H9 (cell line): ENCODE results near the gene IGF1R. TPM values are rescaled to one million over a fixed set of nuclear protein-coding genes. Genes with fewer than 3 reads are reported as not detected.

Source experiments
- DNase-seq: peaks from one replicate; pipeline ENCODE4 v3.0.0-alpha.2; 2017
- H2AFZ ChIP-seq: one replicate; pipeline ENCODE4 v1.6.1; 2013; ENCODE audit warnings: mild to moderate bottlenecking, low read length, control low read depth, moderate library complexity
- H2AK5ac ChIP-seq: 2 replicates; pipeline ENCODE4 v1.6.1; 2013; ENCODE audit warnings: low read length, control low read depth, mixed read lengths; ENCODE audit not compliant: insufficient read length
- H2BK120ac ChIP-seq: one replicate; pipeline ENCODE4 v1.6.1; 2013; ENCODE audit warnings: low read depth, mild to moderate bottlenecking, low read length, control low read depth, inconsistent platforms; ENCODE audit not compliant: poor library complexity, severe bottlenecking
- H2BK12ac ChIP-seq: 2 replicates; pipeline ENCODE4 v1.6.1; 2013; ENCODE audit warnings: low read length, control low read depth, mixed read lengths, low read depth; ENCODE audit not compliant: insufficient read length
- H2BK15ac ChIP-seq: 2 replicates; pipeline ENCODE4 v1.6.1; 2013; ENCODE audit warnings: low read depth, low read length, control low read depth
- H2BK20ac ChIP-seq: one replicate; pipeline ENCODE4 v1.6.1; 2013; ENCODE audit warnings: low read depth, mild to moderate bottlenecking, low read length, control low read depth, inconsistent platforms; ENCODE audit not compliant: poor library complexity, severe bottlenecking
- H2BK5ac ChIP-seq: 2 replicates; pipeline ENCODE4 v1.6.1; 2013; ENCODE audit warnings: low read length, control low read depth, mixed read lengths; ENCODE audit not compliant: insufficient read length
- H3K14ac ChIP-seq: 2 replicates; pipeline ENCODE4 v1.6.1; 2013; ENCODE audit warnings: low read length, control low read depth; ENCODE audit not compliant: insufficient read depth
- H3K18ac ChIP-seq: 2 replicates; pipeline ENCODE4 v1.6.1; 2013; ENCODE audit warnings: low read depth, mild to moderate bottlenecking, mixed read lengths, low read length, control low read depth; ENCODE audit not compliant: insufficient read length
- H3K23ac ChIP-seq: 2 replicates; pipeline ENCODE4 v1.6.1; 2013; ENCODE audit warnings: low read length, control low read depth, mixed read lengths, low read depth; ENCODE audit not compliant: insufficient read length
- H3K23me2 ChIP-seq: 2 replicates; pipeline ENCODE4 v1.6.1; 2013; ENCODE audit warnings: low read depth, mild to moderate bottlenecking, mixed read lengths, low read length, control low read depth; ENCODE audit not compliant: insufficient read length, poor library complexity, severe bottlenecking
- H3K27ac ChIP-seq: 2 replicates; pipeline ENCODE4 v1.5.1; 2013; ENCODE audit warnings: low read length, control low read depth, mixed read lengths, low read depth; ENCODE audit not compliant: insufficient read length
- H3K27me3 ChIP-seq: 2 replicates; pipeline ENCODE4 v1.6.1; 2013; ENCODE audit warnings: low read length, control low read depth, inconsistent platforms; ENCODE audit not compliant: insufficient read depth
- H3K4ac ChIP-seq: 2 replicates; pipeline ENCODE4 v1.6.1; 2013; ENCODE audit warnings: low read depth, mild to moderate bottlenecking, control low read depth, inconsistent platforms, low read length, moderate library complexity
- H3K4me1 ChIP-seq: 2 replicates; pipeline ENCODE4 v1.6.1; 2013; ENCODE audit warnings: low read length, control low read depth, inconsistent platforms; ENCODE audit not compliant: insufficient read depth
- H3K4me2 ChIP-seq: 2 replicates; pipeline ENCODE4 v1.6.1; 2013; ENCODE audit warnings: low read length, control low read depth, mixed read lengths; ENCODE audit not compliant: insufficient read length, insufficient read depth
- H3K56ac ChIP-seq: 2 replicates; pipeline ENCODE4 v1.6.1; 2013; ENCODE audit warnings: low read depth, mild to moderate bottlenecking, mixed read lengths, low read length, control low read depth; ENCODE audit not compliant: insufficient read length
- H3K79me1 ChIP-seq: 2 replicates; pipeline ENCODE4 v1.6.1; 2013; ENCODE audit warnings: low read depth, mild to moderate bottlenecking, moderate library complexity, low read length, control low read depth, inconsistent platforms; ENCODE audit not compliant: insufficient read depth, poor library complexity, severe bottlenecking
- H3K79me2 ChIP-seq: 2 replicates; pipeline ENCODE4 v1.6.1; 2013; ENCODE audit warnings: low read length, control low read depth, inconsistent platforms; ENCODE audit not compliant: insufficient read depth
- H3K9ac ChIP-seq: 2 replicates; pipeline ENCODE4 v1.6.1; 2013; ENCODE audit warnings: low read length, control low read depth, mixed read lengths; ENCODE audit not compliant: insufficient read length; ENCODE audit errors: extremely low read depth
- H3K9me3 ChIP-seq: one replicate; pipeline ENCODE4 v1.6.1; 2013; ENCODE audit warnings: low read depth, low read length, inconsistent platforms; ENCODE audit not compliant: control insufficient read depth
- H3T11ph ChIP-seq: one replicate; pipeline ENCODE4 v1.6.1; 2013; ENCODE audit warnings: mild to moderate bottlenecking, low read length, control low read depth, inconsistent platforms
- H4K20me1 ChIP-seq: one replicate; pipeline ENCODE4 v1.6.1; 2013; ENCODE audit not compliant: control insufficient read depth, insufficient read length, insufficient read depth
- H4K5ac ChIP-seq: 2 replicates; pipeline ENCODE4 v1.6.1; 2013; ENCODE audit warnings: low read depth, mild to moderate bottlenecking, mixed read lengths, low read length, control low read depth; ENCODE audit not compliant: insufficient read length
- H4K8ac ChIP-seq: replicated peaks from 2 replicates; pipeline ENCODE4 v1.6.1; 2013; ENCODE audit warnings: low read length, control low read depth, mixed read lengths, low read depth; ENCODE audit not compliant: insufficient read length
- H4K91ac ChIP-seq: 2 replicates; pipeline ENCODE4 v1.6.1; 2013; ENCODE audit warnings: low read depth, mild to moderate bottlenecking, moderate library complexity, mixed read lengths, low read length, control low read depth; ENCODE audit not compliant: insufficient read length
- H3K27ac Mint-ChIP-seq, 3 experiments: 2 replicates in 2 of 3; 3 replicates in 1 of 3; pipeline ENCODE4 v1.8.0; 2020 to 2021; ENCODE audit warnings: mixed read lengths in 3 of 3, mild to moderate bottlenecking in 1 of 3, moderate library complexity in 1 of 3
- H3K27me3 Mint-ChIP-seq: 2 replicates; pipeline ENCODE4 v1.8.0; 2021; ENCODE audit warnings: low read depth, mild to moderate bottlenecking, moderate library complexity, mixed read lengths
- H3K36me3 Mint-ChIP-seq, 3 experiments: 2 replicates in 2 of 3; 3 replicates in 1 of 3; pipeline ENCODE4 v1.8.0; 2020 to 2021; ENCODE audit warnings: low read depth in 3 of 3, mixed read lengths in 3 of 3; ENCODE audit not compliant: insufficient read depth in 1 of 3
- H3K4me1 Mint-ChIP-seq, 2 experiments: 2 replicates each; pipeline ENCODE4 v1.8.0; 2020; ENCODE audit warnings: mixed read lengths in 2 of 2
- H3K4me3 Mint-ChIP-seq, 2 experiments: 2 replicates in 1 of 2; 3 replicates in 1 of 2; pipeline ENCODE4 v1.8.0; 2020 to 2021; ENCODE audit warnings: mild to moderate bottlenecking in 2 of 2, mixed read lengths in 2 of 2, moderate library complexity in 1 of 2
- H3K9me3 Mint-ChIP-seq, 2 experiments: 2 replicates in 1 of 2; 3 replicates in 1 of 2; pipeline ENCODE4 v1.8.0; 2020; ENCODE audit warnings: mild to moderate bottlenecking in 2 of 2, mixed read lengths in 2 of 2, moderate library complexity in 1 of 2
- CTCF ChIP-seq: fragments of 200-600 bp; sonication (generic); conservative IDR thresholded peaks from 3 replicates; pipeline ENCODE4 v1.8.0; 2021; ENCODE audit warnings: antibody characterized with exemption, mild to moderate bottlenecking
- WGBS: extraction: QIAGEN DNeasy Blood & Tissue Kit; methylation state at CpG from one replicate; pipeline ENCODE4 v1.1.7; 2013; ENCODE audit warnings: missing lambda C conversion rate, low lambda C conversion rate, mixed read lengths; ENCODE audit not compliant: insufficient read length; ENCODE audit errors: extremely low coverage; 5-methylcytosine and 5-hydroxymethylcytosine counted together
- total RNA-seq: library from RNA; stranded (reverse); gene quantifications from 2 replicates; pipeline ENCODE4 v1.2.1, GENCODE V29; 2021

Gene IGF1R
- total RNA-seq, 1 experiment from 2014 or later, result 70.0 TPM

GRCh38 chr15:98960555-98961050, 312.3 kb downstream of the IGF1R start:
- DNase-seq, result no peak
- H2BK20ac ChIP-seq, result no peak overlapping the region
- no peaks in the 10 kb centered on the region for H3K23me2 ChIP-seq
- no peak for TF ChIP-seq CTCF
- H3T11ph ChIP-seq, result no peak overlapping the region
- H3K9me3 Mint-ChIP-seq, result peaks cover 8 to 10% of the 10 kb centered on the region in 2 experiments
- no peak overlapping the region for H4K8ac ChIP-seq
- H3K4me2 ChIP-seq, result no peak overlapping the region
- no peak overlapping the region for H3K4me3 Mint-ChIP-seq
- H2BK12ac ChIP-seq, result no peak overlapping the region
- no peaks in the 10 kb centered on the region for H3K79me2 ChIP-seq
- H3K27ac Mint-ChIP-seq, result no peak overlapping the region; a peak in 1 of 7 replicates
- no peak overlapping the region for H3K4ac ChIP-seq
- H4K91ac ChIP-seq, result no peak overlapping the region
- no peak overlapping the region for H3K23ac ChIP-seq
- no peaks in the 10 kb centered on the region for H4K20me1 ChIP-seq
- no peaks in the 10 kb centered on the region; the same call in 1 of the 2 replicates for H3K27me3 Mint-ChIP-seq
- H3K9ac ChIP-seq, result no peak overlapping the region
- H3K27ac ChIP-seq, result no peak overlapping the region
- H3K79me1 ChIP-seq, result no peaks in the 10 kb centered on the region
- H3K9me3 ChIP-seq, result peaks cover 13% of the 10 kb centered on the region
- no CpG with 5 or more reads among the region's 21 CpGs for WGBS
- no peak overlapping the region for H3K18ac ChIP-seq
- H2BK5ac ChIP-seq, result no peak overlapping the region
- no peak overlapping the region for H2BK120ac ChIP-seq
- H2BK15ac ChIP-seq, result no peak overlapping the region
- no peak overlapping the region for H2AFZ ChIP-seq
- peaks cover 57 to 72% (median 69%) of the 10 kb centered on the region in 3 experiments for H3K36me3 Mint-ChIP-seq
- no peaks in the 10 kb centered on the region for H3K4me1 Mint-ChIP-seq
- no peak overlapping the region for H4K5ac ChIP-seq
- no peak overlapping the region; the same call in 1 of the 2 replicates for H3K14ac ChIP-seq
- H3K4me1 ChIP-seq, result no peaks in the 10 kb centered on the region
- H2AK5ac ChIP-seq, result no peak overlapping the region
- no peak overlapping the region for H3K56ac ChIP-seq
- H3K27me3 ChIP-seq, result no peaks in the 10 kb centered on the region
